ENCODE data around the gene UQCC3. TPM values are rescaled to one million over a fixed set of nuclear protein-coding genes. Genes with fewer than 3 reads are reported as not detected.
A peak's percentile ranks its signal among the peaks of the same experiment; 100 is the strongest.

The UQCC3 gene
- total and polyA plus RNA-seq, 10 of the 15 experiments (the other 5 are each of a cell fraction or from before 2014, with no cell fraction given) = 1.3 to 20.5 (median 8.2) TPM

DNA sequence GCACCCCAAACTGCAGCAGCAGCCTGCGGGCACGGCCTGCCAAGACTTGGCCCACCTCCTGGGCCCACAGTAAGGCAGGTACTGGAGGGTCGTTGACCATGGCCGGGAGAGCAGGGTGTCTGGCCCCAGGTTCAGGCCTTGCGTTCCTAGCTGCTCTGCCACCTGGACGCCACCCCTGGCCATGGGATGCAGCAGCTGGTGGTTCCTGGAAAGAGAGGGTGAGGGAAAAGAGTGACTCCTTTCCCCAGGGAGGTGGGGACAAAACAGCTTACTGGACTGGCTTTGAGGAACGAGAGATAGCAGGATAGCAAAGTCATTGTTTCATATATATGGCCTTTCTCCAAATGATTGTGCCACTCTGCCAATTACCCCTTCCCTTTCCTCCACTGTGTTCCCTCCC, 33.9 kb downstream of the UQCC3 start:
- no peak for FAIRE-seq
- no TSS peak for BruUV-seq (replicated peaks)
- 54% methylated on average over 7 of the region's 7 CpGs for WGBS (ENCODE audit: insufficient coverage, insufficient replicate concordance, low lambda C conversion rate, missing lambda C conversion rate)
- in situ Hi-C loops (cut with MboI) (no loop called here), intact Hi-C loops (cut with micrococcal nuclease; ENCODE audit: unreplicated experiment) (loop anchor here (5.0 kb wide), 1 partner anchor 103 kb away; the partner anchor contains the start of gene MTA2)
- H3K9me3 ChIP-seq (replicated peaks; ENCODE audit: control insufficient read depth, insufficient read depth, low read length) = no peaks in the 10 kb centered on the region
- H3K36me3 ChIP-seq (ENCODE audit: control insufficient read depth in 2 of 2, insufficient read depth in 2 of 2, low read length in 1 of 2) = peaks cover 3 to 9% of the 10 kb centered on the region in 2 experiments; a peak in 2 of 4 replicates
- ChIA-PET POLR2A (interaction anchor here (0.6 to 7.6 kb wide), 11 partner anchors 13 to 177 kb away, joined by 3 to 79 read pairs (median 5); partner anchors contain the start of genes B3GAT3, C11orf98, CSKMT and EEF1G), CTCF (interaction anchor here (0.8 to 5.0 kb wide), 6 partner anchors 11 to 156 kb away, joined by 3 to 21 read pairs (median 3); partner anchors contain the start of gene TTC9C), SMC1A (ENCODE audit: uncharacterized antibody, unreplicated experiment) (interaction anchor here (1.0 to 2.5 kb wide), 6 partner anchors 23 to 163 kb away, joined by 3 to 9 read pairs (median 5); partner anchors contain the start of genes C11orf98, CSKMT, HNRNPUL2 and TTC9C), RAD21 (ENCODE audit: unreplicated experiment) (interaction anchor here (0.8 to 2.3 kb wide), 9 partner anchors 38 to 281 kb away, joined by 3 to 6 read pairs (median 3); partner anchors contain the start of genes C11orf98, CSKMT, EML3 and TAF6L)
- H3K4me1 ChIP-seq (ENCODE audit: control insufficient read depth, insufficient read depth, low read length) = peaks cover 29% of the 10 kb centered on the region
- peak overlapping the region; percentile 76 for H2AFZ ChIP-seq (ENCODE audit: control insufficient read depth, low read depth, low read length)
- H3K4me2 ChIP-seq (ENCODE audit: control insufficient read depth, insufficient read depth) = peak overlapping the region; percentile 78
- ATAC-seq = no peak
- no peaks in the 10 kb centered on the region for H3K79me2 ChIP-seq (ENCODE audit: control insufficient read depth, insufficient read depth, low read length)
- peak overlapping the region; percentile 40 for H3K9ac ChIP-seq (ENCODE audit: control insufficient read depth, insufficient read depth, low read length)
- peak overlapping the region; percentile 79 for H3K4me3 ChIP-seq
- DNase-seq (ENCODE audit: low read depth, low spot score) = no peak
- H3K27me3 ChIP-seq (replicated peaks in 1 of 2; ENCODE audit: control insufficient read depth in 2 of 2, insufficient read depth in 2 of 2, low read length in 1 of 2) = no peaks in the 10 kb centered on the region
- peak overlapping the region; percentile 51; the same call in 1 of the 2 replicates for H3K27ac ChIP-seq (ENCODE audit: control insufficient read depth, insufficient read depth)
- TF ChIP-seq ZZZ3 (IDR thresholded peaks at IDR 0.05; ENCODE audit: control insufficient read depth, insufficient read length, low read depth) (no peak), MTA2 (IDR thresholded peaks at IDR 0.05; ENCODE audit: low read depth) (no peak), YY1 (IDR thresholded peaks at IDR 0.05; ENCODE audit: low read depth, low read length) (no peak), POLR2A (IDR thresholded peaks at IDR 0.05; ENCODE audit: low read depth, low read length) (no peak), FOXK2 (IDR thresholded peaks at IDR 0.05) (no peak), ZBTB11 (CRISPR knock-in tag; IDR thresholded peaks at IDR 0.05) (no peak), SREBF2 (IDR thresholded peaks at IDR 0.05; ENCODE audit: low read length) (no peak), NFXL1 (IDR thresholded peaks at IDR 0.05; ENCODE audit: borderline replicate concordance) (no peak), HDGF (IDR thresholded peaks at IDR 0.05) (no peak), STAT3 (IDR thresholded peaks at IDR 0.05; ENCODE audit: low read depth, low read length) (no peak)
- TF ChIP-seq, protein P1, sequence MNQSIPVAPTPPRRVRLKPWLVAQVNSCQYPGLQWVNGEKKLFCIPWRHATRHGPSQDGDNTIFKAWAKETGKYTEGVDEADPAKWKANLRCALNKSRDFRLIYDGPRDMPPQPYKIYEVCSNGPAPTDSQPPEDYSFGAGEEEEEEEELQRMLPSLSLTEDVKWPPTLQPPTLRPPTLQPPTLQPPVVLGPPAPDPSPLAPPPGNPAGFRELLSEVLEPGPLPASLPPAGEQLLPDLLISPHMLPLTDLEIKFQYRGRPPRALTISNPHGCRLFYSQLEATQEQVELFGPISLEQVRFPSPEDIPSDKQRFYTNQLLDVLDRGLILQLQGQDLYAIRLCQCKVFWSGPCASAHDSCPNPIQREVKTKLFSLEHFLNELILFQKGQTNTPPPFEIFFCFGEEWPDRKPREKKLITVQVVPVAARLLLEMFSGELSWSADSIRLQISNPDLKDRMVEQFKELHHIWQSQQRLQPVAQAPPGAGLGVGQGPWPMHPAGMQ (IDR thresholded peaks at IDR 0.05; ENCODE audit: borderline replicate concordance) = no peak
- H4K20me1 ChIP-seq (ENCODE audit: control insufficient read depth, insufficient read depth) = no peaks in the 10 kb centered on the region
